Measurements from ENCODE around the gene SNAP91. TPM values are rescaled to one million over a fixed set of nuclear protein-coding genes. Genes with fewer than 3 reads are reported as not detected.
"Not testable (repeated sequence)": the region's sequence is repeated elsewhere in the genome, so short reads cannot be mapped to it uniquely, and the experiment has no call there.

The SNAP91 gene
- total RNA-seq, 4 donors from 2014 or later = not detected

DNA sequence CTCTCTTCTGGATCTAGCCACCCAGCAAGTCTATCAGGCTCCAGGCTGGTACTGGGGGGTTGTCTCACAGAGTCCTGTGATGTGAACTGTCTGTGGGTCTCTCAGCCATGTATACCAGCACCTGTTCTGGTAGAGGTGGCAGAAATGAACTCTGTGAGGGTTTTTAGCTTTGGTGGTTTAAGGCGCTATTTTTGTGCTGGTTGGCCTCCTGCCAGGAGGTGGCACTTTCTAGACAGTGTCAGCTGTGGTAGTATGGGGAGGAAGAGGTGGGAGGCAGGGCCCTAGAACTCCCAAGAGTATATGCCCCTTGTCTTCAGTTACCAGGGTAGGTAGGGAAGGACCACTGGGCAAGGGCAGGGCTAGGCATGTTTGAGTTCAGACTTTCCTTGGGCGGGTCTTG lies 75.8 kb downstream of the SNAP91 start:
- 76% methylated on average over 2 of the region's 2 CpGs for WGBS
- H3K27me3 ChIP-seq = peaks cover 5% of the 10 kb centered on the region
- H3K4me1 ChIP-seq = no peaks in the 10 kb centered on the region
- H3K27ac ChIP-seq = no peak overlapping the region
- H3K9me3 ChIP-seq = no peaks in the 10 kb centered on the region
- no peak for DNase-seq (ENCODE audit: low spot score in 2 of 2)
- no peak for TF ChIP-seq POLR2A (IDR thresholded peaks at IDR 0.05)
- TF ChIP-seq EP300 (IDR thresholded peaks at IDR 0.05) = no peak
- TF ChIP-seq CTCF (IDR thresholded peaks at IDR 0.05) = no peak
- no peak for TF ChIP-seq POLR2AphosphoS5 (IDR thresholded peaks at IDR 0.05)
- no peaks in the 10 kb centered on the region for H3K36me3 ChIP-seq
- H3K4me3 ChIP-seq = no peak overlapping the region

DNA sequence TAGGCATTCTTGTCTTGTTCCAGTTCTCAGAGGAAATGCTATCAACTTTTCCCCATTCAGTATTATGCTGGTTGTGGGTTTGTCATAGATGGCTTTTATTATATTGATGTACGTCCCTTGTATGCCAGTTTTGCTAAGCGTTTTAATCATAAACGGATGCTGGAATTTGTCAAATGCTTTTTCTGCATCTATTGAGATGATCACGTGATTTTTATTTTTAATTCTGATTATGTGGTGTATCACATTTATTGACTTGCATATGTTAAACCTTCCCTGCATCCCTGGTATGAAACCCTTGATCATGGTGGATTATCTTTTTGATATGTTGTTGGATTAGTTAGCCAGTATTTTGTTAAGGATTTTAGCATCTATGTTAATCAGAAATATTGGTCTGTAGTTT lies 79.0 kb downstream of the SNAP91 start:
- not testable (repeated sequence) for DNase-seq (ENCODE audit: low spot score in 2 of 2); H3K4me1 ChIP-seq; H3K27me3 ChIP-seq; H3K36me3 ChIP-seq; H3K4me3 ChIP-seq; H3K27ac ChIP-seq; H3K9me3 ChIP-seq
- WGBS = 92% methylated on average over 4 of the region's 4 CpGs

GRCh38 chr6:83615025-83615999 lies 93.6 kb downstream of the SNAP91 start:
- H3K36me3 ChIP-seq = no peaks in the 10 kb centered on the region

GRCh38 chr6:83613378-83613777 lies 95.5 kb downstream of the SNAP91 start:
- Histone ChIP-seq H3K4me1 (no peaks in the 10 kb centered on the region), H3K9me3 (no peaks in the 10 kb centered on the region), H3K36me3 (no peaks in the 10 kb centered on the region), H3K27me3 (no peaks in the 10 kb centered on the region), H3K4me3 (no peak overlapping the region), H3K27ac (no peak overlapping the region)
- WGBS = 53% methylated on average over 4 of the region's 4 CpGs
- no peak for DNase-seq (ENCODE audit: low spot score in 2 of 2)
- TF ChIP-seq CTCF (IDR thresholded peaks at IDR 0.05) = no peak
- no peak for TF ChIP-seq POLR2A (IDR thresholded peaks at IDR 0.05)
- no peak for TF ChIP-seq EP300 (IDR thresholded peaks at IDR 0.05)
- no peak for TF ChIP-seq POLR2AphosphoS5 (IDR thresholded peaks at IDR 0.05)

More at GRCh38 chr6:83615025-83615999, 93.6 kb downstream of the SNAP91 start:
- Histone ChIP-seq H3K4me3 (no peak overlapping the region), H3K9me3 (no peaks in the 10 kb centered on the region), H3K27ac (no peak overlapping the region), H3K4me1 (no peaks in the 10 kb centered on the region), H3K27me3 (no peaks in the 10 kb centered on the region)
- DNase-seq (ENCODE audit: low spot score in 2 of 2) = no peak
- TF ChIP-seq CTCF (IDR thresholded peaks at IDR 0.05) (peak in 1 of 2 donors; percentile 35), POLR2AphosphoS5 (IDR thresholded peaks at IDR 0.05) (no peak)
- WGBS = 69% methylated on average over 6 of the region's 6 CpGs

GRCh38 chr6:83609248-83609647 lies 99.7 kb downstream of the SNAP91 start:
- TF ChIP-seq POLR2A (IDR thresholded peaks at IDR 0.05) (no peak), POLR2AphosphoS5 (IDR thresholded peaks at IDR 0.05) (no peak), EP300 (IDR thresholded peaks at IDR 0.05) (no peak), CTCF (IDR thresholded peaks at IDR 0.05) (no peak)
- no peak overlapping the region for H3K27ac ChIP-seq
- H3K36me3 ChIP-seq = no peaks in the 10 kb centered on the region
- H3K4me3 ChIP-seq = no peak overlapping the region
- no peak for DNase-seq (ENCODE audit: low spot score in 2 of 2)
- 73% methylated on average over 2 of the region's 2 CpGs for WGBS
- H3K4me1 ChIP-seq = no peaks in the 10 kb centered on the region
- no peaks in the 10 kb centered on the region for H3K27me3 ChIP-seq
- no peaks in the 10 kb centered on the region for H3K9me3 ChIP-seq

Data from suprapubic skin (tissue), 4 donors.